HG03159 (cell line): ENCODE measurements around the gene SEMA6D.
"Not testable (repeated sequence)": the region's sequence is repeated elsewhere in the genome, so short reads cannot be mapped to it uniquely, and the experiment has no call there.

Experiments used
- ATAC-seq: cut with Tn5 transposase; IDR thresholded peaks from one replicate; pipeline ENCODE4 v1.9.1; 2021; ENCODE audit warnings: mild to moderate bottlenecking, moderate library complexity; ENCODE audit not compliant: unreplicated experiment

SEMA6D gene

GRCh38 chr15:47718497-47719437 is 1.5 kb downstream of the SEMA6D start:
- ATAC-seq = no peak

- no peak for ATAC-seq
Measured at GRCh38 chr15:47719730-47720129, 2.4 kb downstream of the SEMA6D start.

DNA sequence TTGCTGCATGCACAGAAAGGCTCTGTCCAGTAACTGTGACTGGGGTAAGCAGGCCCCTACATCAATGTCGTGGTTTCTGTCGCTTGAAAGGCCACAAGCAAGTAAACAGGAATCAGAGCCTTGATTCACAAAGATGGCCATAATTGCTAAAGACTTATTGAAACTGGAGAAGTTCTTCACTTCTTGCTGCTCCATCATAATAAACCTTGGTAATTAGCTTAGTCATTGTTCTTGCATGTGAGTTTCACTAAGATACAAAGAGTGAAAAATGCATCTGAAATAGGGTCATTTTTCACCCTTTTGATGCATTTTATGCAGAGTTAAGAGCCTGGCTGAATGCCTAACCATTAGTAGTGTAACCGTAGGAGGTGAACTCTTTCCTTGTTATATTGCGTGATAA is 3.2 kb downstream of the SEMA6D start:
- no peak for ATAC-seq

DNA sequence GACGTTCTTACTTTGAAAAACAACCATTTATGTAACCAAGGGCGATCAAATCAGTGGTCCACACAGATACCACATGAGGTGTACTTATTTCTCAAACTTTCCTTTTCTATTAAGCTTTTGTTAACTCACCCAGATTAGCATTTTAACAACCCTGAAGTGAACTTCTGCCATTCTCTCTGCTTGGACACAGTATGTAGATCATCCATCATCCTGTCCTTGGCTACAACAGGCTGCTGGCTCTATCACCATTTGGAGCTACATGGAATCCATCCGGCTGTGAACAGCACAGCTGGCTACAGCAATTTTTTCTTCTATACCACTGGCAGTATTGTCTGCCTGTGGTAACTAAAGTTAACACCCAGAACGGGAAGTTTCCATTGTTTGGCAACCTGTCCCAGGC is 4.4 kb downstream of the SEMA6D start:
- no peak for ATAC-seq

- ATAC-seq = no peak
Measured at GRCh38 chr15:47724346-47724745, 7.0 kb downstream of the SEMA6D start.

GRCh38 chr15:47725051-47725450 is 7.7 kb downstream of the SEMA6D start:
- ATAC-seq = no peak

DNA sequence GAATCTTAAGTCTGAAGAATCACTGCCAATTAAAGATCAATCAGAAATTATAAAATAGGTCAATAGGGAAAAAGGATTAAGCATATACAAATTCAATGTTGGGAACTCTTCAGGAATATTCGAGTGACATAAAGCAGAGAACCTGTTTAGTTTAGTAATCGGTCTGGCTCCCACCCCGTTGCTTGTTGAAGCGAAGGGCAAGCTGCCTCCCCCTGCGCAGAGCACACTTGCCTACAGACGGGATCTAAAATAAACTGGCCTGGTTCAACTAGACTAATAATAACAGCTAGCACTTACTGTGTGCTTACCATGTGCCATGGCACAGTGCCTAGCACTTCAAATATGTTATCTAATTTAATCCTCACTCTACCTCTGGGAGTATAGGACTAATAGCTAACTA is 8.6 kb downstream of the SEMA6D start:
- no peak for ATAC-seq

DNA sequence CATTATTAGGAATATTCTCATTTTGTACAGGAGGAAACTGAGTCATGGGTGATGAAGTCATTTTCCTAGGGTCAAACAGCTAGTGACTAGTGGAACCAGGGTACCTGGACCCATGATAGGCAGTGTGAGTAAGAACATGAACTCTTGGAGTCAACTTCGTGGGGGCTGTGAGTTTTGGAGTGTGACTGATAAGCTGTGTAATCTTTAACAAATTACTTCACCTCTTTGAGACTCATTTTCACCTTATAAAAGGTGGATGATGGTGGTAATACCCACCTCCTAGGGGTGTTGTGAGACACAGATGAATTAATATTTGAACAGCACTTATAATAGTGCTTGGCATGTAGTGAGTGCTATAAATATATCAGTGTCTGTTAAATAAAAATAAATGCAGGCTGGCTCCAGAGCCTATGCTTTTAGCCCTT is 9.1 kb downstream of the SEMA6D start:
- ATAC-seq = no peak

- ATAC-seq = no peak
Measured at GRCh38 chr15:47727137-47727536, 9.8 kb downstream of the SEMA6D start.

GRCh38 chr15:47727676-47728075 is 10.4 kb downstream of the SEMA6D start:
- no peak for ATAC-seq

GRCh38 chr15:47728426-47728825 is 11.1 kb downstream of the SEMA6D start:
- ATAC-seq = no peak

DNA sequence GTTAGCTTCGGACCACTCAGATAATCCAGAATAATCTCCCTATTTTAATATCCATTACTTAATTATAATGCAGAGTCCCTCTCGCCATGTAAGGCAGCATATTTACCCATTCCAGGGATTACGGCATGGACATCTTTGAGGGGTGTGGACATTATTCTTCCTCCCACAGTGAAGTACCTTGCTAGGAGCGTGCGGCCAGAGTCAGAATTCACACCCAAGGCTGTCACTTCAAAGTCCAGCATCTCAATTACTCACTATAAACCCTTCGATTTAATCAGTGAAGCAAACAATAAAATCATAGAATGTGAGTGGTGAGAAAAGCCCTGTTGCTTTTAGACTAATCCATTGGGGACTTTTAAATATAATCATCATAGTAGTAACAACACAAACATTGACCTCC is 11.6 kb downstream of the SEMA6D start:
- no peak for ATAC-seq

GRCh38 chr15:47731230-47731629 is 13.9 kb downstream of the SEMA6D start:
- no peak for ATAC-seq

- ATAC-seq = no peak
Measured at GRCh38 chr15:47732248-47732647, 14.9 kb downstream of the SEMA6D start.

GRCh38 chr15:47733085-47733484 is 15.8 kb downstream of the SEMA6D start:
- ATAC-seq = no peak

DNA sequence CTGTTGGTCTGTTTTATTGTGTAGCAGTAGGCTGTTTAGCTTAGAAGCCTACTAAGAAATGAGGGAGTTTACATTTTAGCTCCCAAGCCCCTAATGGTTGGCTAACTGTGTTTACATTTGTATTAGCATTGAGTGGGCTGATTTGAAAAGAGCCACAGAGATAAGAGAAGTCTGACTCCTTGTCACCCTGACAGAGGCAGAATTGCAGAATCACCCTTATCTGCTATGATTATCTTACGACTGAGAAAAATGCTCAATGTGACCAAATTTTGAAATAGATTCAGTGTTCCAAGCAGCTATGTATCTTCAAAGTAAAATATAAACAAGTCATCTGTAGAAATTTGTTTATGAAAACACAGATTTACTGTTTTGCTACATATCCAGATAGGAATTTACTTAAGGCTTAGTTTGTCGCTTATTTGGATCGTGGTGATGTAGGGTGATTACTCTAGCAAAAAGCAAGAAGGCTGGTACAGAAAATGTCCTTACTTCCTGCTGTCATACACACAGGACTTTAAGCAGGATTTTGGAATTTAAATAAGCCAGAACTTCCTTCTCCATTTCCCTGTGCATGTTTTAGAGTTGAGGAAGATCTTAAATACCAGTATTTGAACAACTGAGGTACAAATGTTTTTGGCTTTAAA is 19.0 kb downstream of the SEMA6D start:
- no peak for ATAC-seq

DNA sequence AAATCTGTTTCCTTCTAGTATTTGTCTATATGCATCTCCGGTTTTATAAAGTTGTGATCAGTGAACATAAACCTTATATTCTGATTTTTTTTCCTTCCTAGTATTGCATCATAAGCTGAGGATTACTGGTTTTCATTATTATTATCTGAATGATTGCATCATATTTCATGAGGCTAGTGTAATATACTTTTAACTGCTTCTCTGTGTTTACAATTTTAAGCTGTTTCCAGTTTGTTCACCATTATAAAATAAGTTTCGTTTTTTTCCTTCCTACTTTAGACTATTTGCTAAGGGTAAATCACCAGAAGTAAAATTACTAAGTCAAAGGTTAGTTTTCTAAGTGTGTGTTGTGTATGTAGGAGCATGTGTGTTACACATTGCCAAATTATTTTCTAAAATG is 20.2 kb downstream of the SEMA6D start:
- no peak for ATAC-seq

- ATAC-seq = not testable (repeated sequence)
Measured at GRCh38 chr15:47738144-47738825, 21.0 kb downstream of the SEMA6D start.

DNA sequence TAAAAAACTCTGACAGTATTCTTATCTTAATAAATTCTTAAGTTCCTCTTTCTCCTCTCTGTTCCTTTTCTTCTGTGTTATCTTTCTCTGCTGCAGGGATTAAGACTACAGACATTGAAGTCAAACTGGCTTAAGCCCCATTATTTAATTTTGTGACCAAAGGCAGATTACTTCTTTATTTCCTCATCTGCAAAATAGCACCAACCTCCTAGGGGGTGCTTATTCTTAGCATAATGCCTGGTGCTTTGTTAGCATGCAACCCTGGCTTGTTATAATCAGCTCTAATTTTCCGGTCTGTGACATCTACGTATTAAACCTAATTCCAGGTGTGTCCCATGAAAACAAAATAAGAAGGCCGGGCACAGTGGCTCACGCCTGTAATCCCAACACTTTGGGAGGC is 23.8 kb downstream of the SEMA6D start:
- ATAC-seq = no peak

- ATAC-seq = no peak
Measured at GRCh38 chr15:47741907-47742306, 24.6 kb downstream of the SEMA6D start.

DNA sequence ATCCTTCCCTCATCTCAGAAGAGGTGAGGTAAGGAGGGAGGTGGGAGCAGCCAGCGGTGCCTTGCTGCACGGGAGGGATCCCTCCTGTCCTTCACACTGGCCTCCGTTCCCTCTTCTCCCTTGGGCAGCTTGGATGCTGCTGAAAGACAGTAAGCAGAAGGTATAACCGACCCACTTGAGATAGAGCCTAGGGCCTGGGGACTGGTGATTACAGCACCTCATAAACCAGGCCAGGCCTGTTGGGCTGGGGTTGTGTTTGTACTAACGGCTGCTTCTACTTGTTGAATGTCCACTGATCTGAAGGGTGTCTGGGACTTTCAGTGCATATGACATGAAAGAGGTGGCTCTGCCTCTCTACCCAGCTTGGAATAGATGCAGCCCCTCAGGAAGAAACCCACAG is 25.0 kb downstream of the SEMA6D start:
- ATAC-seq = no peak

DNA sequence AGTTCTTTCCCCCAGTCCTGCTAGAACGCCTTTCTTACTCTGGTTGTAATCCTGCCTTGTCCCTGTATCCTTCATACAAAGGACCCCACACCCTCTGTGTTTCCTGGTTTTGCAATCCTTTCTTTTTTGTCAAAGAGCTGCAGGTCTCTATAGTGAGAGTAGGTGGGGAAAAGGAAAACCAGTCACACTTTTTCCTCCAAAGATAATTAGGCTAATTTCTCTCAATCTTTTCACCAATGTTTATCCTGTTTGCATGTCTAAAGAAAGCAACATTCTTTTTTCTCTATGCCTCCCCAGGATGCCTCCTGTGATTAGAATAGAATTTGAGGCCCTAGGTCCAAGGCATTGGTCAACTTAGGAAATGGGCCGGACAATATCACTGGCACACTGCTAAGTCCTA is 25.4 kb downstream of the SEMA6D start:
- ATAC-seq = no peak
